GM18520 (cell line): Measurements from ENCODE around the gene UBA5.

Experiments used
- ATAC-seq: cut with Tn5 transposase; IDR thresholded peaks from one replicate; pipeline ENCODE4 v1.9.1; 2021; ENCODE audit not compliant: unreplicated experiment

UBA5 gene

GRCh38 chr3:132713977-132714727 is 54.0 kb downstream of the UBA5 start:
- no peak for ATAC-seq

- no peak for ATAC-seq
These were observed 56.2 kb downstream of the UBA5 start for GRCh38 chr3:132716372-132716771.

- ATAC-seq = no peak
These were observed 60.1 kb downstream of the UBA5 start for GRCh38 chr3:132720228-132720627.

- ATAC-seq = no peak
These were observed 61.5 kb downstream of the UBA5 start for GRCh38 chr3:132721479-132722164.

- peak; percentile 54 for ATAC-seq
These were observed 62.3 kb downstream of the UBA5 start, which contains the start of gene NPHP3 for GRCh38 chr3:132722165-132723023. Gene NPHP3, minus strand, starts transcription at chr3:132722409. Its CDS starts 54 bp downstream, at chr3:132722355.

- ATAC-seq = no peak
These were observed 63.2 kb downstream of the UBA5 start for GRCh38 chr3:132723024-132723950.

GRCh38 chr3:132726341-132726823 is 66.3 kb downstream of the UBA5 start:
- no peak for ATAC-seq
